ENCODE results near the gene CDKN1C. TPM values are rescaled to one million over a fixed set of nuclear protein-coding genes. Genes with fewer than 3 reads are reported as not detected.

CDKN1C gene
- total and polyA plus RNA-seq, 2 of the 8 experiments (the other 6 are each of a cell fraction or from before 2014, with no cell fraction given) = 12.8 to 14.1 TPM

DNA sequence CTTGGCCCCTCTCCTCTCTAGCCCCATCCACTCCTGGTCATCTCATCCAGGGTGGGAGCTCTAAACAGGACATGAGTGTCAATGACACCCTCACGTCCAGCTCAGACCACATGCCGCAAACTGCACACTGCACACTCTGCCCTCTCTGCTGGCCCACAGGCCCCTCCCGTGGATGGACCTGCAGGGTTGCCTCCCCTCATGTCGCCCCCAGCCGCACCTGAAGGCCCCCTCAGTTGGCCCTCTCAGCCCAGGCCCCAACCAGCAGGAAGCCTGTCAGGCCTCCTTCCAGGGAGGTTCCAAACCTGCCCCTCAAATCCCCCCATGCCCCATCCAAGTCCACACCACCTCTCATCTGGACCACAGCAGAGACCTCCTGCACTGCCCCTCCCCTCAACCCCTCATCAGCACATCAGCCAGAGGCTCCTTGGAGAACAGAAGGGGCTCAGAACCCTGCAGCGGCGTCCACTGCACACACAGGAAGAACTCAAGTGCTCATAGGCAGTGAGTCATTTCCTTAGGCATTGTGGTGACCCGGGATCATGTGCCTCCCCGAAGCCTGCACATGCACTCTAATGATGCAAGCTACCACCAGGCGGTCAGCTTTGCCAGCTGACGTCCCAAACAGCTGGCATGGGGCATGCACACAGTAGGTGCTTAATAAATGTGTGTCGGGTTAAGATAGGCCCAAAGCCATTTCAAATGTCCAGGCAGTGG is 12.9 kb upstream of the CDKN1C start:
- ChIA-PET CTCF (ENCODE audit: partially characterized antibody) (interaction anchor here (0.7 to 1.5 kb wide), 5 partner anchors 10 to 478 kb away, joined by 3 to 6 read pairs (median 4); no protein-coding TSS in a partner anchor), POLR2A (ENCODE audit: partially characterized antibody) (interaction anchor here (1.2 kb wide), 1 partner anchor 30 kb away, joined by 4 read pairs; the partner anchor contains the start of gene PHLDA2)
- FAIRE-seq (no peak), DNase-seq (ENCODE audit: low read depth in 1 of 2, low spot score in 2 of 2) (no peak)
- Histone ChIP-seq H3K79me1 (ENCODE audit: low read depth, low read length) (no peaks in the 10 kb centered on the region), H3K36me3 (ENCODE audit: control insufficient read depth in 2 of 4, insufficient read depth in 4 of 4, low read length in 3 of 4) (no peaks in the 10 kb centered on the region), H4K20me1 (replicated peaks in 1 of 2; ENCODE audit: control insufficient read depth in 1 of 2, insufficient read depth in 2 of 2, low read length in 2 of 2) (no peaks in the 10 kb centered on the region), H2BK5ac (ENCODE audit: low read depth, low read length) (no peak overlapping the region), H3K56ac (replicated peaks; ENCODE audit: insufficient read length, low read depth, low read length) (no peak overlapping the region), H2BK120ac (replicated peaks; ENCODE audit: low read depth, low read length) (no peak overlapping the region), H3K23ac (ENCODE audit: insufficient read length) (no peak overlapping the region), H3K4me3 (ENCODE audit: extremely low read depth in 1 of 4, insufficient read depth in 2 of 4, low read depth in 3 of 4, low read length in 4 of 4) (no peak overlapping the region), H2BK12ac (ENCODE audit: low read depth, low read length) (0 out of 2 replicates have a peak overlapping the region, but pooled peaks have one; percentile 50), H3K9me3 (ENCODE audit: insufficient read depth in 2 of 2, low read depth in 1 of 2, low read length in 1 of 2) (peaks cover 0 to 4% of the 10 kb centered on the region in 2 experiments; a peak in 1 of 4 replicates), H3K4me2 (ENCODE audit: insufficient read depth in 1 of 2, low read depth in 2 of 2, low read length in 2 of 2) (no peak overlapping the region), H4K8ac (ENCODE audit: extremely low read depth, insufficient read depth, low read length) (no peak overlapping the region), H3K4me1 (replicated peaks in 1 of 4; ENCODE audit: control insufficient read depth in 3 of 4, insufficient read depth in 4 of 4, low read length in 3 of 4) (peaks cover 0 to 18% (median 14%) of the 10 kb centered on the region in 4 experiments; a peak in 5 of 7 replicates), H3K18ac (ENCODE audit: extremely low read depth, low read length) (no peak overlapping the region), H2BK20ac (ENCODE audit: low read length) (no peak overlapping the region), H4K5ac (ENCODE audit: insufficient read length, low read depth, low read length) (no peak overlapping the region), H4K91ac (replicated peaks; ENCODE audit: insufficient read length, low read length) (no peak overlapping the region), H3K14ac (ENCODE audit: insufficient read length) (no peak overlapping the region), H3K4ac (replicated peaks; ENCODE audit: insufficient read length, low read depth, low read length) (no peak overlapping the region), H2BK15ac (ENCODE audit: low read length) (peak overlapping the region; percentile 53; the same call in 1 of the 2 replicates), H3K27me3 (replicated peaks in 1 of 4; ENCODE audit: control insufficient read depth in 3 of 4, extremely low read depth in 1 of 4, insufficient read depth in 3 of 4, low read length in 3 of 4) (peaks cover 0 to 27% (median 6%) of the 10 kb centered on the region in 4 experiments; a peak in 4 of 7 replicates), H2AFZ (ENCODE audit: low read length) (no peak overlapping the region), H2AK5ac (ENCODE audit: low read depth, low read length) (no peak overlapping the region), H3K23me2 (ENCODE audit: low read depth, low read length) (peaks cover 7% of the 10 kb centered on the region; the same call in 1 of the 2 replicates), H3K79me2 (ENCODE audit: control insufficient read depth in 1 of 2, insufficient read depth in 2 of 2, low read length in 2 of 2) (no peaks in the 10 kb centered on the region), H3K9ac (replicated peaks in 1 of 4; ENCODE audit: extremely low read depth in 1 of 4, low read depth in 3 of 4, low read length in 3 of 4) (no peak overlapping the region), H3K27ac (ENCODE audit: low read depth, low read length) (no peak overlapping the region)
- WGBS, 2 experiments (ENCODE audit: extremely low coverage in 1 of 2, insufficient coverage in 1 of 2, insufficient read length in 1 of 2, insufficient replicate concordance in 2 of 2, low coverage in 1 of 2, low lambda C conversion rate in 2 of 2, missing lambda C conversion rate in 1 of 2) = 92% methylated on average over 12 of the region's 12 CpGs; no CpG with 5 or more reads in 1 of the 2 experiments

Measured in H1 (cell line).